ENCODE results near the gene USH2A.

DNA sequence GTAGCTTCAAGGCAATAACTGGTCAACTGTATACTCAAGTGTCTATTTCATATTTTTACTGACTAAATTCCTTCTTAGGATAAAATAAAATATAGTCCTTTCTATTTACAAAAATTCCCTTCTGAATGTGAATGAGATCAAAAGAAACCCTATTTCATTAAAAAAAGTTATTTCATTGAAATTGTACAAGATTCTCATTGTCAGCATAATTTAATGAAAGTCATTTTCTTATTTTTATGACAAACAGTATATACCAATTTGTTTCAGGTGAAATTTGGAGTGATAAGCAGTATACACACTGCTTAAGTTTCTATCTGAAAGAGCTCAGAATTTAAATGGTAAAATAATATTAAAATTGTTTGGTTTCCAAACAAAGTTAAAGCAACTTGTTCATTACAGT lies 269.2 kb downstream of the USH2A start:
- TF ChIP-seq POLR2A (IDR thresholded peaks at IDR 0.05; ENCODE audit: low read length), result no peak
- no peak for TF ChIP-seq GATA1 (IDR thresholded peaks at IDR 0.05; ENCODE audit: low read depth, low read length)
